Measurements from ENCODE around the gene MAPKAPK3.

GRCh38 chr3:50600841-50601591 lies 15.9 kb upstream of the MAPKAPK3 start:
- no peak for TF ChIP-seq CTCF (IDR thresholded peaks at IDR 0.05)
- TF ChIP-seq POLR2A (IDR thresholded peaks at IDR 0.05): no peak
- peak; percentile 92 to 95 for TF ChIP-seq POLR2AphosphoS5 (IDR thresholded peaks at IDR 0.05; ENCODE audit: insufficient read depth in 1 of 2, low read depth in 1 of 2)

Measured in vagina (tissue), 2 donors.